LoVo (cell line): ENCODE data around the gene RBM6.
"Not testable (repeated sequence)": the region's sequence is repeated elsewhere in the genome, so short reads cannot be mapped to it uniquely, and the experiment has no call there.

ENCODE experiments used
- DNase-seq: peaks from one replicate; pipeline ENCODE4 v3.0.0-alpha.2; 2016; ENCODE audit warnings: low spot score

The RBM6 gene

GRCh38 chr3:49976942-49977341, 37.0 kb downstream of the RBM6 start:
- no peak for DNase-seq

- no peak for DNase-seq
These were observed 44.4 kb downstream of the RBM6 start for GRCh38 chr3:49984394-49984793.

DNA sequence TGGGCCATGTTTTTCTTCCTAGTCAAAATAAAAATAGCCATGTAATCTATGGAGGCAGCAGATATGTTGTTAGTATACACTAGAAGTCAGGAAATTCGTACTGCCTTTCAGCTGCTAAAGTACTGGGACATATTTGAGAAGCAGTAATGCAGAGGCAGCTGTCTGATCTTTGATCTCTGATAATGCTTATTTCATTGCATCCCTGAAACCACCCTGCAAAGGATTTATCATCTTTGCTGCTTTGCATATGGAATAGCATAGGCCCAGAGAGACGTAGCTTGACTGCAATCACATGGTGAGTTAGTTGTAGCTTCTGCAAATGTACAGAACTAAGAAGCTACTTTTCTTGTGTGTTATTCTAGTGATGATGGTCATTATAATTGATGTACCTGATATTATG, 52.4 kb downstream of the RBM6 start:
- no peak for DNase-seq

DNA sequence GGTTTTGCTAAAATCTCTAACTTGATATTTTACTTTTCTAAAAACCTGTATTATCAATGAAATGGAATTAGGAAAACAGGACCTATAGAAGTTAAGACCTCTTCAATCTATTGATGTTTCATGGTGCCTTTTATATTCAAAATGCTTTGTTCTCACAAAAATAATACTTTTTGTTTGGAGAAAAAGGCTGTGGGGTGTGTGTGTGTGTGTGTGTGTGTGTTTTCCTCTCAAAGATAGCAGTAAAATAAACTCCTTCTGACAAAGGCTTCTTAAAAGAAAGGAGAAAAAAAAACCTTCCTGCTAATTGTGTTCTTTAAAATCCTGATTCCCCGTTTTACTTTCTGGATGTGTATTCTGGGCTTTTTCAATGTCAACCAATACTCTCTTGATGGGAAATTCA, 54.5 kb downstream of the RBM6 start:
- no peak for DNase-seq

- DNase-seq, result no peak
These were observed 56.1 kb downstream of the RBM6 start for GRCh38 chr3:49996016-49996415.

GRCh38 chr3:49997862-49998261, 57.9 kb downstream of the RBM6 start:
- no peak for DNase-seq

GRCh38 chr3:49998326-49998725, 58.4 kb downstream of the RBM6 start:
- no peak for DNase-seq

GRCh38 chr3:50001511-50001910, 61.6 kb downstream of the RBM6 start:
- no peak for DNase-seq

DNA sequence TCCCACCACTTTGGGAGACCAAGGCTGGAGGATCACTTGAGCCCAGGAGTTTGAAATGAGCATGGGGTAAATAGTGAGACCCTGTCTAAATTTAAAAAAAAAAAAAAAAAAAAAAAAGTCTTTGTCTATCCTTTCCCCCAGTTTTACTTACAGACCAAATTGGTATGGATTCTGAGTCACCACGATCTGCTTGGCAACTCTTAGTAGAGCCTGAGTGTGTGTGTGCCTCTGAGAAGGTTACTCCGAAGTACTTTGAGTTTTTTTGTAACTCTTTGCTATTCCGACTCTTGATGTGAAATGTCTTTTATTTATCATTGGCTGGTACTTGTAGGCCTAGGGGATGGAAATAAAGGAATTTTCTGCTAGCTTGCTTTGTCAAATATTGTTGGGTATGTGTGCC, 63.3 kb downstream of the RBM6 start:
- no peak for DNase-seq

DNA sequence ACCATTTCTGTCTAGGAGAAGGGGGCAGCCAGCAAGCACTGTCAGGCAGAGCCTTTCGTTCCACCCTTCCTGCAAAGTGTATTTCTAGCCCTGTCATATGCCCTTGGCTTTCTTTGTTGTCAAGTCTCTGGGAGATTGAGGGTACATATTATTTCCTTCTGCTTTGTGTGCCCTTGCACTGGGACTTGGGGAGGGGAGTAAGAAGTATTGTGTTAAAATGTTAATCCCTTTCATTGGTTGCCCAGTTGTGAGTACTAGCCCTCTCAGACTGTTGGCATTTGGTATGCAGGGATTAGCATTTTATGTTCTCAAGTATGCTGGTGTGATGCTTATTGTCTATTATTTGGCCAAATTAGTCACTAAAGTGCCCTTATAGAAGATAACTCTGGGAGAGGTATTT, 63.9 kb downstream of the RBM6 start:
- DNase-seq, result no peak

DNA sequence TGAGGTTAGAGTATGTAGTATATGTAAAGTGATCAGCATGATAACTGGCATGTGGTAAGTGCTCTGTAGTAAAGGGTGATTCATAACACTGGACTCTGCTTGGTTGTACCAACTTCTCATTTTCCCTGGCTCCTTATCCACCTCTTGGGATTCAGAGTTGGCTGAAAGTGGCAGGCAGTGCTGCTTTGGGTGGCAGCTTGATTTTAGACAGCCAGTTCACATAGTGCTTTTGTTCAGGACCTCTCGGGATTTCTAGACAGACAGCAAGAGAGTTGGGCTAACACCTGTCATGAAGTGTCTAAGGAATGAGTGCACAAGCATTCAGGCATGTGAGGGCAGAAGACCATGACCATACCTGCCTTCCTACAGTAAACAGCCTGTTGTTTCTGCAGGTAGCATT, 69.0 kb downstream of the RBM6 start:
- no peak for DNase-seq

GRCh38 chr3:50010959-50011358, 71.0 kb downstream of the RBM6 start:
- DNase-seq, result no peak

GRCh38 chr3:50015918-50016317, 76.0 kb downstream of the RBM6 start:
- DNase-seq, result no peak

DNA sequence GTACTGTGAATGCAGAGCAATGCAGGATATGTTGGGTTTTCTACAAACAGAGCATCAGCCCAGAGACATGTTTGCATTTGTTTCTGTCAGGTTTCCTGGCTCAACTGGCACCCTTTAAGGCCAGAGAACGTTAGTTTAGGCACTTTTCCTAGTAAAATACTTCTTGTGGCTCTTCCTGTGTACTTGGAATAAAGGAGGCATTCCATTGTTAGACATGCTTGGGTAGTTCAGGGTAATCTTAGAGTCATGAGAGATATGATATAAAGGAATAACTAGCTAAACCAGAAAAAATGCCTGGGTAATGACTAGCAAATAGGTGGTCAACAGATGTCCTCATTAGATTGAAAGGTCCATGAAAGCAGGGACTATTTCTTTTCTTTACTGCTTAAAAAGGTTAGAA, 88.4 kb downstream of the RBM6 start:
- DNase-seq, result no peak

- DNase-seq, result not testable (repeated sequence)
These were observed 91.3 kb downstream of the RBM6 start for GRCh38 chr3:50031201-50031600.

DNA sequence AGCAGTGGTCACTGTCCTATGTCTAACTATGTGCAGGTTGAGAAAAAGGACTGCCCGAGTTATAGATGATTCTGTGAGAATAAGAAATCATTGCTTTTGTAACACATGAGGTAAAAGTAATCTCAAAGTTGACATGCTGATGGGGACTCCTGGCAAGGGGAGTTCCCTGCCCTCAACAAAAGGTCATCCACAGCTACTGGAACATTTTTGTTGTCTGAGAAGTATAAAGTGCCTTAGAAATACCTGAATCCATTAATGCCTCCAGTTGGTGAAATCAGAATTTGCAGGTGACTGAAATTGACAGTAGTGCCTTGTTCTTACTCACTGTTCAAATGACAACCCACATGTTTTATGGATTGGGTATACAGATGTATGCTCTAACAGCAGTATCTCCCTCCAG, 105.0 kb downstream of the RBM6 start:
- no peak for DNase-seq

GRCh38 chr3:50047426-50047825, 107.5 kb downstream of the RBM6 start:
- DNase-seq, result no peak

DNA sequence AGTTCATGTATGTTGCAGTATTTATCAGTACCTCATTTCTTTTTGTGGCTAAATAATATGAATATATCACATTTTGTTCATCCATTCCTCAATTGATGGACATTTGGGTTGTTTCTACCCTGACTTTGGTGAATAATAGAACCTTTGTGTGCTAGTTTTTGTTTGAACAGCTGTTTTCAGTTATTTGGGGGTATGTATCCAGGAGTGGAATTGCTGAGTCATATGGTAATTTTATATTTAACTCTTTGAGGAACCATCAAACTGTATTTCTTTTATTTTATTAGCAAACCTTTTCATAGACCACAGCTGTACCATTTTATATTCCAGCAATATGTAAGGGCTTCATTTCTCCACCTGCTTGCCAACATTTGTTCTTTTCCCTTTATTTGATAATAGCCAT, 110.4 kb downstream of the RBM6 start:
- no peak for DNase-seq

DNA sequence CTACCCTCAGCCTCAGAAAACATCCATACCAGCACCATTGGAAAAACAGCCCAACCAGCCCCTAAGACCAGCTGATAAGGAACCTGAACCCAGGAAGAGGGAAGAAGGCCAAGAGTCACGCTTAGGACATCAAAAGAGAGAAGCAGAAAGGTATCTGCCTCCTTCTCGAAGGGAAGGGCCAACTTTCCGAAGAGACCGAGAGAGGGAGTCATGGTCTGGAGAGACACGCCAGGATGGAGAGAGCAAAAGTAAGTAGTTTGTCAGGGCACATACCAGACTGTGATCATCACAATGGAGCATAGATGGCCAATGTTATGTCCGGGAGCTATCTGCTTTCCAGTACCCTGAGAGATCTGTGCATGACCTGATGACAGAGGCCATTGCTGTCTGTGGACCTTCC, 117.8 kb downstream of the RBM6 start:
- no peak for DNase-seq

GRCh38 chr3:50068134-50068533, 128.2 kb downstream of the RBM6 start:
- DNase-seq, result no peak

- DNase-seq, result no peak
These were observed 138.1 kb downstream of the RBM6 start for GRCh38 chr3:50078091-50078490.

GRCh38 chr3:50078622-50079021, 138.7 kb downstream of the RBM6 start:
- DNase-seq, result no peak

GRCh38 chr3:50084951-50085350, 145.0 kb downstream of the RBM6 start:
- DNase-seq, result not testable (repeated sequence)

GRCh38 chr3:50088725-50089608, 149.0 kb downstream of the RBM6 start, which contains the start of gene RBM5:
Gene RBM5 (plus strand): TSS chr3:50088919. CDS start chr3:50090435, 1,516 bp downstream.
- peak; percentile 92 for DNase-seq
